Astrocyte of the cerebellum (primary cell): ENCODE data around the gene PEBP1.

Experiments
- DNase-seq: peaks from one replicate; pipeline ENCODE4 v3.0.0-alpha.2; 2011; ENCODE audit warnings: low read depth
- H3K4me3 ChIP-seq: 2 replicates; pipeline ENCODE4 v1.5.1; 2011; ENCODE audit warnings: mild to moderate bottlenecking, low read depth, low read length, moderate library complexity
- CTCF ChIP-seq: IDR thresholded peaks from 2 replicates; pipeline ENCODE4 v1.5.1; 2012; ENCODE audit warnings: low read length, low read depth, moderate library complexity, mild to moderate bottlenecking; ENCODE audit errors: missing control alignments
- in situ Hi-C: cut with HindIII; loops from 2 replicates; pipeline ENCODE4 v1.10.0; 2017; ENCODE audit warnings: low sequenced_read_pairs

PEBP1 gene

DNA sequence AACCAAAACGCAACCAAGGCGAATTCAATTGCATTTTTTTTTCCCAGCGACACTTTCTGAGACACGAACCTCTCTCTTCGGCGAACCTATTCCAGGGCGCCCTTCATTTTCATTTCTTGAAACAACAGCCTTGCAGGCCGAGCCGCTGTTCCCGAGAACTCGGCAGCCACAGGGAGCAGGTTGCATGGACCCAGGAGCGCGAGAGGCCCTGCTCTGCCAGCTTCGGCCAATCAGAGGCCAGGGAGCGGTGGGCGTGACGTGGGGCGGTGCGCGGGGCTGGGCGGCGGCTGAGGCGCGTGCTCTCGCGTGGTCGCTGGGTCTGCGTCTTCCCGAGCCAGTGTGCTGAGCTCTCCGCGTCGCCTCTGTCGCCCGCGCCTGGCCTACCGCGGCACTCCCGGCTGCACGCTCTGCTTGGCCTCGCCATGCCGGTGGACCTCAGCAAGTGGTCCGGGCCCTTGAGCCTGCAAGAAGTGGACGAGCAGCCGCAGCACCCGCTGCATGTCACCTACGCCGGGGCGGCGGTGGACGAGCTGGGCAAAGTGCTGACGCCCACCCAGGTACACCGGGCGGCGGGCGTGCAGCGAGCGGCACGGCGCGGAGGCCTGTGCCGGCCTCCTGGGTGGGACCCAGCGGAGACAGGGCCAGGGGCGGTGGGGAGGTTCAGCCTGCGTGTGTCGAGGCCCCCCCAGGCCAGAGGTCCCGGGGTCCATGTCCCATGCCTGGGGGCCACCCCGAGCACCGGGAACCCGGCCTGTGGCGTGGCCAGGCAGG is at the start of gene PEBP1:
TSS of gene PEBP1 (plus strand) at position 337 of the 771 bp plus-strand sequence. CDS start at position 423, 86 bp downstream.
- peak within 1 kb of the TSS; percentile 94 for H3K4me3 ChIP-seq

GRCh38 chr12:118089782-118090181 is 46.1 kb upstream of the PEBP1 start:
- H3K4me3 ChIP-seq: no peak overlapping the region
- in situ Hi-C loops: no loop called here
- no peak for TF ChIP-seq CTCF
- DNase-seq: no peak

More for the DNA sequence above, at the start of gene PEBP1:
- TF ChIP-seq CTCF: no peak
- in situ Hi-C loops: no loop called here
- DNase-seq: peak; percentile 67

- in situ Hi-C loops: no loop called here
- TF ChIP-seq CTCF: no peak
- DNase-seq: no peak
- H3K4me3 ChIP-seq: no peak overlapping the region
These were observed 41.9 kb upstream of the PEBP1 start for GRCh38 chr12:118094039-118094438.

- no peak for DNase-seq
- in situ Hi-C loops: no loop called here
- H3K4me3 ChIP-seq: no peak overlapping the region
- TF ChIP-seq CTCF: no peak
These were observed 37.5 kb upstream of the PEBP1 start for GRCh38 chr12:118098401-118098800.

GRCh38 chr12:118098911-118099671 is 36.8 kb upstream of the PEBP1 start:
- no peak for DNase-seq
- H3K4me3 ChIP-seq: no peak overlapping the region
- in situ Hi-C loops: no loop called here
- no peak for TF ChIP-seq CTCF

DNA sequence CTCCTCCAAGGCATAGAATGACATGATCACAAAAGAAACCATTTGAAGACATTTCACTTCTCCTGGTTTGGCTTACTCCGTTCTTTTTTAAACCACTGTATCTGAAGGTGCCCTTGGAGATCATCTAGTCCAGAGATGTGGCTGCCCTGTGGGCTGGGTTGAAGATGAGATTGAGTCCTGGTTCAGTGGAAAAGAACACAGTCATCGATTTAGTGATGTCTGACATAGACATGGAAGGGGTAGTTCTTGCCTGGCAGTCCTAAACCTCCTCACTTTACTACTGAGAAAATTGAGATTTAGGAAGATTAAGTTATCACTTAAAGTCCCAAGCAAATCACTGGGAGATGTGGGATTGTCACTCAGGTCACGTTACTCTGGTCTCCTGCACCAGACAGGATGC is 34.9 kb upstream of the PEBP1 start:
- no peak overlapping the region for H3K4me3 ChIP-seq
- DNase-seq: no peak
- in situ Hi-C loops: no loop called here
- TF ChIP-seq CTCF: no peak
